Liver (tissue), 9 donors: Measurements from ENCODE around the gene DEK. TPM values are rescaled to one million over a fixed set of nuclear protein-coding genes. Genes with fewer than 3 reads are reported as not detected.
"Not testable (repeated sequence)": the region's sequence is repeated elsewhere in the genome, so short reads cannot be mapped to it uniquely, and the experiment has no call there.

Source experiments
- DNase-seq: peaks from one replicate; pipeline ENCODE4 v3.0.0-alpha.2; 2017; ENCODE audit warnings: low spot score
- H3K27ac ChIP-seq, 2 donors: one replicate each; pipeline ENCODE4 v1.7.0; 2013; ENCODE audit warnings: inconsistent platforms in 2 of 2, low read length in 2 of 2, control low read depth in 1 of 2, low read depth in 1 of 2, mild to moderate bottlenecking in 1 of 2
- H3K27me3 ChIP-seq, 4 donors: one replicate each; pipeline versions ENCODE4 v1.6.1 to v1.7.0; 2013; ENCODE audit warnings: low read length in 3 of 4, inconsistent platforms in 1 of 4, mild to moderate bottlenecking in 1 of 4, moderate library complexity in 1 of 4; ENCODE audit not compliant: control insufficient read depth in 4 of 4, insufficient read depth in 4 of 4
- H3K36me3 ChIP-seq, 4 donors: one replicate each; pipeline versions ENCODE4 v1.6.1 to v1.7.0; 2013; ENCODE audit warnings: low read length in 3 of 4, mild to moderate bottlenecking in 3 of 4, low read depth in 1 of 4, moderate library complexity in 1 of 4; ENCODE audit not compliant: control insufficient read depth in 4 of 4, insufficient read depth in 3 of 4
- H3K4me1 ChIP-seq, 4 donors: one replicate each; pipeline versions ENCODE4 v1.6.1 to v1.7.0; 2013; ENCODE audit warnings: low read length in 3 of 4, mild to moderate bottlenecking in 3 of 4, moderate library complexity in 1 of 4; ENCODE audit not compliant: control insufficient read depth in 4 of 4, insufficient read depth in 4 of 4
- H3K4me3 ChIP-seq, 3 donors: one replicate each; pipeline versions ENCODE4 v1.6.1 to v1.7.0; 2013; ENCODE audit warnings: low read length in 3 of 3, control low read depth in 1 of 3, low read depth in 1 of 3, mild to moderate bottlenecking in 1 of 3
- H3K9ac ChIP-seq, 2 donors: one replicate each; pipeline ENCODE4 v1.7.0; 2013; ENCODE audit warnings: low read length in 2 of 2, mild to moderate bottlenecking in 2 of 2, moderate library complexity in 2 of 2, control low read depth in 1 of 2, low read depth in 1 of 2
- H3K9me3 ChIP-seq, 4 donors: one replicate each; pipeline versions ENCODE4 v1.6.1 to v1.7.0; 2013; ENCODE audit warnings: low read length in 3 of 4; ENCODE audit not compliant: control insufficient read depth in 4 of 4
- FOXA1 ChIP-seq: IDR thresholded peaks from 2 replicates; pipeline ENCODE4 v1.6.1; 2016; ENCODE audit warnings: antibody characterized with exemption
- GABPA ChIP-seq, 2 donors: IDR thresholded peaks in 1 of 2; conservative IDR thresholded peaks in 1 of 2; 2 replicates each; pipeline ENCODE4 v1.6.1; 2016; ENCODE audit warnings: antibody characterized with exemption in 2 of 2, mild to moderate bottlenecking in 1 of 2, moderate library complexity in 1 of 2
- HNF4A ChIP-seq, 2 donors: conservative IDR thresholded peaks; 2 replicates each; pipeline ENCODE4 v1.6.1; 2016; ENCODE audit warnings: antibody characterized with exemption in 2 of 2, mild to moderate bottlenecking in 2 of 2
- HNF4G ChIP-seq: IDR thresholded peaks from 2 replicates; pipeline ENCODE4 v1.6.1; 2016; ENCODE audit warnings: antibody characterized with exemption
- JUND ChIP-seq, 2 donors: IDR thresholded peaks; 2 replicates each; pipeline ENCODE4 v1.6.1; 2016; ENCODE audit warnings: antibody characterized with exemption in 2 of 2
- MAX ChIP-seq: IDR thresholded peaks from 2 replicates; pipeline ENCODE4 v1.6.1; 2016; ENCODE audit warnings: antibody characterized with exemption
- NR2F2 ChIP-seq: IDR thresholded peaks from 2 replicates; pipeline ENCODE4 v1.6.1; 2016; ENCODE audit warnings: antibody characterized with exemption
- TAF1 ChIP-seq: conservative IDR thresholded peaks from 2 replicates; pipeline ENCODE4 v1.6.1; 2016; ENCODE audit warnings: antibody characterized with exemption, mild to moderate bottlenecking
- YY1 ChIP-seq: IDR thresholded peaks from 2 replicates; pipeline ENCODE4 v1.6.1; 2016; ENCODE audit warnings: antibody characterized with exemption, mild to moderate bottlenecking
- WGBS: extraction: QIAGEN DNeasy Blood & Tissue Kit; methylation state at CpG from one replicate; pipeline ENCODE4 v1.1.7; 2013; 5-methylcytosine and 5-hydroxymethylcytosine counted together
- polyA plus RNA-seq, 2 donors: library from polyadenylated mRNA; stranded (reverse) in 1 of 2; unstranded in 1 of 2; fragments of 200-250 nt in 1 of 2; fragments of >200 nt in 1 of 2; fragmentation: Nextera tagmentation in 1 of 2; extraction: Ambion mirVana in 1 of 2; gene quantifications; one replicate each; pipeline versions ENCODE4 v1.2.1 to v1.2.3, GENCODE V29; 2013 to 2015
- total RNA-seq, 2 donors: library from RNA; depleted of rRNA; stranded (reverse); fragments of >200 nt; gene quantifications; one replicate each; pipeline ENCODE4 v1.2.3, GENCODE V29; 2014
- TF ChIP-seq, protein P1 (sequence below): IDR thresholded peaks from 2 replicates; pipeline ENCODE4 v1.6.1; 2016; ENCODE audit warnings: antibody characterized with exemption, mild to moderate bottlenecking
- TF ChIP-seq, protein P2 (sequence below): IDR thresholded peaks from 2 replicates; pipeline ENCODE4 v1.6.1; 2016; ENCODE audit warnings: antibody characterized with exemption
- donor health status: healthy.
- donor health status: healthy.
- donor health status: healthy.
- donor health status: healthy.
- donor health status: healthy.

DEK gene
- total and polyA plus RNA-seq, 4 donors, result 19.7 to 92.6 (median 26.8) TPM

GRCh38 chr6:18234564-18234963 is 29.8 kb downstream of the DEK start:
- TF ChIP-seq GABPA (IDR thresholded peaks at IDR 0.05 in 1 of 2, conservative IDR thresholded peaks at IDR 0.05 in 1 of 2), result no peak
- no peak for TF ChIP-seq HNF4G
- no peak for TF ChIP-seq MAX
- no peak for TF ChIP-seq HNF4A (conservative IDR thresholded peaks at IDR 0.05)
- TF ChIP-seq FOXA1, result no peak
- TF ChIP-seq NR2F2, result no peak
- TF ChIP-seq, protein P1, sequence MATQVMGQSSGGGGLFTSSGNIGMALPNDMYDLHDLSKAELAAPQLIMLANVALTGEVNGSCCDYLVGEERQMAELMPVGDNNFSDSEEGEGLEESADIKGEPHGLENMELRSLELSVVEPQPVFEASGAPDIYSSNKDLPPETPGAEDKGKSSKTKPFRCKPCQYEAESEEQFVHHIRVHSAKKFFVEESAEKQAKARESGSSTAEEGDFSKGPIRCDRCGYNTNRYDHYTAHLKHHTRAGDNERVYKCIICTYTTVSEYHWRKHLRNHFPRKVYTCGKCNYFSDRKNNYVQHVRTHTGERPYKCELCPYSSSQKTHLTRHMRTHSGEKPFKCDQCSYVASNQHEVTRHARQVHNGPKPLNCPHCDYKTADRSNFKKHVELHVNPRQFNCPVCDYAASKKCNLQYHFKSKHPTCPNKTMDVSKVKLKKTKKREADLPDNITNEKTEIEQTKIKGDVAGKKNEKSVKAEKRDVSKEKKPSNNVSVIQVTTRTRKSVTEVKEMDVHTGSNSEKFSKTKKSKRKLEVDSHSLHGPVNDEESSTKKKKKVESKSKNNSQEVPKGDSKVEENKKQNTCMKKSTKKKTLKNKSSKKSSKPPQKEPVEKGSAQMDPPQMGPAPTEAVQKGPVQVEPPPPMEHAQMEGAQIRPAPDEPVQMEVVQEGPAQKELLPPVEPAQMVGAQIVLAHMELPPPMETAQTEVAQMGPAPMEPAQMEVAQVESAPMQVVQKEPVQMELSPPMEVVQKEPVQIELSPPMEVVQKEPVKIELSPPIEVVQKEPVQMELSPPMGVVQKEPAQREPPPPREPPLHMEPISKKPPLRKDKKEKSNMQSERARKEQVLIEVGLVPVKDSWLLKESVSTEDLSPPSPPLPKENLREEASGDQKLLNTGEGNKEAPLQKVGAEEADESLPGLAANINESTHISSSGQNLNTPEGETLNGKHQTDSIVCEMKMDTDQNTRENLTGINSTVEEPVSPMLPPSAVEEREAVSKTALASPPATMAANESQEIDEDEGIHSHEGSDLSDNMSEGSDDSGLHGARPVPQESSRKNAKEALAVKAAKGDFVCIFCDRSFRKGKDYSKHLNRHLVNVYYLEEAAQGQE, result no peak
- TF ChIP-seq, protein P2, sequence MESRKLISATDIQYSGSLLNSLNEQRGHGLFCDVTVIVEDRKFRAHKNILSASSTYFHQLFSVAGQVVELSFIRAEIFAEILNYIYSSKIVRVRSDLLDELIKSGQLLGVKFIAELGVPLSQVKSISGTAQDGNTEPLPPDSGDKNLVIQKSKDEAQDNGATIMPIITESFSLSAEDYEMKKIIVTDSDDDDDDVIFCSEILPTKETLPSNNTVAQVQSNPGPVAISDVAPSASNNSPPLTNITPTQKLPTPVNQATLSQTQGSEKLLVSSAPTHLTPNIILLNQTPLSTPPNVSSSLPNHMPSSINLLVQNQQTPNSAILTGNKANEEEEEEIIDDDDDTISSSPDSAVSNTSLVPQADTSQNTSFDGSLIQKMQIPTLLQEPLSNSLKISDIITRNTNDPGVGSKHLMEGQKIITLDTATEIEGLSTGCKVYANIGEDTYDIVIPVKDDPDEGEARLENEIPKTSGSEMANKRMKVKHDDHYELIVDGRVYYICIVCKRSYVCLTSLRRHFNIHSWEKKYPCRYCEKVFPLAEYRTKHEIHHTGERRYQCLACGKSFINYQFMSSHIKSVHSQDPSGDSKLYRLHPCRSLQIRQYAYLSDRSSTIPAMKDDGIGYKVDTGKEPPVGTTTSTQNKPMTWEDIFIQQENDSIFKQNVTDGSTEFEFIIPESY, result no peak
- no peak for TF ChIP-seq YY1
- no peak for TF ChIP-seq JUND (IDR thresholded peaks at IDR 0.05)
- TF ChIP-seq TAF1, result no peak
- 97% methylated on average over 1 of the region's 1 CpG for WGBS
- no peaks in the 10 kb centered on the region for H3K27me3 ChIP-seq
- no peak overlapping the region for H3K9ac ChIP-seq
- H3K36me3 ChIP-seq, result peaks cover 8 to 23% (median 15%) of the 10 kb centered on the region in 4 donors
- no peak for DNase-seq
- no peak overlapping the region for H3K4me3 ChIP-seq
- H3K4me1 ChIP-seq, result no peaks in the 10 kb centered on the region
- no peaks in the 10 kb centered on the region for H3K9me3 ChIP-seq
- no peak overlapping the region for H3K27ac ChIP-seq

DNA sequence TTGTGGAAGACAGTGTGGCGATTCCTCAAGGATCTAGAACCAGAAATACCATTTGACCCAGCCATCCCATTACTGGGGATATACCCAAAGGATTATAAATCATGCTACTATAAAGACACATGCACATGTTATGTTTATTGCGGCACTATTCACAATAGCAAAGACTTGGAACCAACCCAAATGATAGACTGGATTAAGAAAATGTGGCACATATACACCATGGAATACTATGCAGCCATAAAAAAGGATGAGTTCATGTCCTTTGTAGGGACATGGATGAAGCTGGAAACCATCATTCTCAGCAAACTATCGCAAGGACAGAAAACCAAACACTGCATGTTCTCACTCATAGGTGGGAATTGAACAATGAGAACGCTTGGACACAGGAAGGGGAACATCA is 30.6 kb downstream of the DEK start:
- WGBS, result over 99% methylated on average over 3 of the region's 4 CpGs
- H3K4me3 ChIP-seq, H3K9me3 ChIP-seq, H3K4me1 ChIP-seq, H3K27me3 ChIP-seq, H3K27ac ChIP-seq, DNase-seq, H3K9ac ChIP-seq: not testable (repeated sequence)
- H3K36me3 ChIP-seq, result peaks cover 10 to 25% (median 16%) of the 10 kb centered on the region in 4 donors

- DNase-seq, H3K9ac ChIP-seq, H3K4me1 ChIP-seq, H3K4me3 ChIP-seq, H3K9me3 ChIP-seq, H3K27me3 ChIP-seq, H3K27ac ChIP-seq: not testable (repeated sequence)
- peaks cover 9 to 34% (median 24%) of the 10 kb centered on the region in 4 donors for H3K36me3 ChIP-seq
- whole genome bisulfite sequencing, result 98% methylated on average over 7 of the region's 7 CpGs
Observed at GRCh38 chr6:18231856-18232255, 32.5 kb downstream of the DEK start.

DNA sequence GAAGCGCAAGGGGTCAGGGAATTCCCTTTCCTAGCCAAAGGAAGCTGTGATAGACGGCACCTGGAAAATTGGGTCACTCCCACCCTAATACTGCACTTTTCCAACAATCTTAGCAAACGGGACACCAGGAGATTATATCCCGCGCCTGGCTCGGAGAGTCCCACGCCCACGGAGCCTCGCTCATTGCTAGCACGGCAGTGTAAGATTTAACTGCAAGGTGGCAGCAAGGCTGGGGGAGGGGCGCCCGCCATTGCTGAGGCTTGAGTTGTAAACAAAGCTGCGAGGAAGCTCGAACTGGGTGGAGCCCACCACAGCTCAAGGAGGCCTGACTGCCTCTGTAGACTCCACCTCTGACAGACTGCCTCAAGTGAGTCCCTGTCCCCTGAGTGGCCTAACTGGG is 35.7 kb downstream of the DEK start:
- WGBS, result 97% methylated on average over 14 of the region's 14 CpGs

GRCh38 chr6:18227166-18227565 is 37.2 kb downstream of the DEK start:
- DNase-seq, H3K9ac ChIP-seq, H3K4me1 ChIP-seq, H3K27me3 ChIP-seq, H3K9me3 ChIP-seq, H3K4me3 ChIP-seq, H3K27ac ChIP-seq: not testable (repeated sequence)
- 97% methylated on average over 9 of the region's 9 CpGs for WGBS
- H3K36me3 ChIP-seq, result peaks cover 5 to 36% (median 22%) of the 10 kb centered on the region in 4 donors

More for the DNA sequence above, 35.7 kb downstream of the DEK start:
- not testable (repeated sequence) for H3K4me3 ChIP-seq, H3K27me3 ChIP-seq, H3K27ac ChIP-seq, H3K4me1 ChIP-seq, H3K9ac ChIP-seq, DNase-seq, H3K9me3 ChIP-seq
- H3K36me3 ChIP-seq, result peaks cover 5 to 30% (median 18%) of the 10 kb centered on the region in 4 donors
